Skeletal muscle satellite cell (primary cell): Measurements from ENCODE around the gene APRT.
"Not testable (repeated sequence)": the region's sequence is repeated elsewhere in the genome, so short reads cannot be mapped to it uniquely, and the experiment has no call there.

Experiments used
- H3K27me3 ChIP-seq: 2 replicates; pipeline ENCODE4 v1.7.0; 2013; ENCODE audit warnings: low read length; ENCODE audit not compliant: control insufficient read depth, insufficient read depth
- H3K36me3 ChIP-seq: 2 replicates; pipeline ENCODE4 v1.7.0; 2013; ENCODE audit warnings: mild to moderate bottlenecking, control low read depth, low read length; ENCODE audit not compliant: insufficient read depth
- H3K4me1 ChIP-seq: 2 replicates; pipeline ENCODE4 v1.7.0; 2013; ENCODE audit warnings: low read length; ENCODE audit not compliant: control insufficient read depth, insufficient read depth
- H3K4me2 ChIP-seq: 2 replicates; pipeline ENCODE4 v1.7.0; 2013; ENCODE audit warnings: mild to moderate bottlenecking, low read length
- H3K4me3 ChIP-seq: 2 replicates; pipeline ENCODE4 v1.7.0; 2013; ENCODE audit warnings: low read length
- H3K9ac ChIP-seq: 2 replicates; pipeline ENCODE4 v1.7.0; 2013; ENCODE audit warnings: mild to moderate bottlenecking, low read depth, low read length, moderate library complexity
- H3K9me3 ChIP-seq: replicated peaks from 2 replicates; pipeline ENCODE4 v1.7.0; 2013; ENCODE audit warnings: mild to moderate bottlenecking, control low read depth, low read length

APRT gene

GRCh38 chr16:88780142-88781062 is 31.3 kb downstream of the APRT start:
- Histone ChIP-seq H3K27me3 (no peaks in the 10 kb centered on the region), H3K4me2 (peak overlapping the region; percentile 82), H3K9ac (peak overlapping the region; percentile 12), H3K4me3 (peak overlapping the region; percentile 24), H3K4me1 (peaks cover 59% of the 10 kb centered on the region), H3K9me3 (no peaks in the 10 kb centered on the region), H3K36me3 (peaks cover 4% of the 10 kb centered on the region)

GRCh38 chr16:88779406-88780141 is 32.2 kb downstream of the APRT start:
- no peaks in the 10 kb centered on the region for H3K9me3 ChIP-seq
- H3K4me2 ChIP-seq, result peak overlapping the region; percentile 82
- no peaks in the 10 kb centered on the region for H3K27me3 ChIP-seq
- peak overlapping the region; percentile 25 for H3K4me3 ChIP-seq
- peaks cover 66% of the 10 kb centered on the region for H3K4me1 ChIP-seq
- H3K9ac ChIP-seq, result peak overlapping the region; percentile 12
- H3K36me3 ChIP-seq, result peaks cover 9% of the 10 kb centered on the region

- Histone ChIP-seq H3K4me1 (peaks cover 75% of the 10 kb centered on the region), H3K9me3 (no peaks in the 10 kb centered on the region), H3K9ac (peak overlapping the region; percentile 23), H3K27me3 (no peaks in the 10 kb centered on the region), H3K4me3 (no peak overlapping the region), H3K36me3 (peaks cover 9% of the 10 kb centered on the region), H3K4me2 (peak overlapping the region; percentile 4)
Measured at GRCh38 chr16:88778541-88779065, 33.1 kb downstream of the APRT start.

GRCh38 chr16:88778271-88778525 is 33.5 kb downstream of the APRT start:
- Histone ChIP-seq H3K27me3 (no peaks in the 10 kb centered on the region), H3K9me3 (no peaks in the 10 kb centered on the region), H3K36me3 (peaks cover 9% of the 10 kb centered on the region), H3K9ac (peak overlapping the region; percentile 23), H3K4me1 (peaks cover 77% of the 10 kb centered on the region), H3K4me3 (no peak overlapping the region), H3K4me2 (peak overlapping the region; percentile 4)

GRCh38 chr16:88777471-88778270 is 34.1 kb downstream of the APRT start:
- peaks cover 77% of the 10 kb centered on the region for H3K4me1 ChIP-seq
- peaks cover 9% of the 10 kb centered on the region for H3K36me3 ChIP-seq
- no peak overlapping the region for H3K9ac ChIP-seq
- no peaks in the 10 kb centered on the region for H3K27me3 ChIP-seq
- no peaks in the 10 kb centered on the region for H3K9me3 ChIP-seq
- H3K4me2 ChIP-seq, result no peak overlapping the region
- H3K4me3 ChIP-seq, result no peak overlapping the region

GRCh38 chr16:88775825-88776224 is 35.9 kb downstream of the APRT start:
- Histone ChIP-seq H3K4me1 (peaks cover 75% of the 10 kb centered on the region), H3K9me3 (no peaks in the 10 kb centered on the region), H3K9ac (no peak overlapping the region), H3K4me2 (no peak overlapping the region), H3K27me3 (no peaks in the 10 kb centered on the region), H3K36me3 (peaks cover 9% of the 10 kb centered on the region), H3K4me3 (no peak overlapping the region)

GRCh38 chr16:88774544-88775393 is 37.0 kb downstream of the APRT start:
- no peaks in the 10 kb centered on the region for H3K27me3 ChIP-seq
- H3K9ac ChIP-seq, result peak overlapping the region; percentile 2
- peaks cover 9% of the 10 kb centered on the region for H3K36me3 ChIP-seq
- no peak overlapping the region for H3K4me3 ChIP-seq
- H3K4me1 ChIP-seq, result peaks cover 75% of the 10 kb centered on the region
- H3K9me3 ChIP-seq, result no peaks in the 10 kb centered on the region
- peak overlapping the region; percentile 83 for H3K4me2 ChIP-seq

- H3K4me1 ChIP-seq, result peaks cover 75% of the 10 kb centered on the region
- H3K36me3 ChIP-seq, result peaks cover 9% of the 10 kb centered on the region
- H3K9ac ChIP-seq, result peak overlapping the region; percentile 51
Measured at GRCh38 chr16:88773812-88774291, 37.9 kb downstream of the APRT start.

GRCh38 chr16:88772871-88773811 is 38.6 kb downstream of the APRT start:
- Histone ChIP-seq H3K36me3 (peaks cover 9% of the 10 kb centered on the region), H3K4me2 (peak overlapping the region; percentile 83), H3K9me3 (no peaks in the 10 kb centered on the region), H3K9ac (peak overlapping the region; percentile 51), H3K27me3 (no peaks in the 10 kb centered on the region), H3K4me1 (peaks cover 77% of the 10 kb centered on the region), H3K4me3 (peak overlapping the region; percentile 59)

More at GRCh38 chr16:88773812-88774291, 37.9 kb downstream of the APRT start:
- Histone ChIP-seq H3K27me3 (no peaks in the 10 kb centered on the region), H3K4me2 (peak overlapping the region; percentile 83), H3K9me3 (no peaks in the 10 kb centered on the region), H3K4me3 (peak overlapping the region; percentile 59)

GRCh38 chr16:88771781-88772180 is 39.9 kb downstream of the APRT start:
- H3K9ac ChIP-seq, H3K27me3 ChIP-seq, H3K36me3 ChIP-seq, H3K9me3 ChIP-seq, H3K4me3 ChIP-seq: not testable (repeated sequence)
- Histone ChIP-seq H3K4me2 (peak overlapping the region; percentile 83), H3K4me1 (peaks cover 87% of the 10 kb centered on the region)
